H1 (cell line): ENCODE results near the gene PSD2. TPM values are rescaled to one million over a fixed set of nuclear protein-coding genes. Genes with fewer than 3 reads are reported as not detected.

Experiments
- EGR1 ChIP-seq: IDR thresholded peaks from 2 replicates; pipeline ENCODE4 v1.6.1; 2011; ENCODE audit warnings: low read depth, low read length, borderline replicate concordance
- HDAC2 ChIP-seq, 2 experiments: fragments of 300-600 bp in 1 of 2; sonication (generic) in 1 of 2; IDR thresholded peaks; 2 replicates each; pipeline ENCODE4 v1.6.1; 2011 to 2012; ENCODE audit warnings: low read depth in 2 of 2, low read length in 2 of 2, mild to moderate bottlenecking in 2 of 2, moderate library complexity in 2 of 2, borderline replicate concordance in 1 of 2, inconsistent platforms in 1 of 2
- TCF12 ChIP-seq: IDR thresholded peaks from 2 replicates; pipeline ENCODE4 v1.6.1; 2011; ENCODE audit warnings: low read depth, mild to moderate bottlenecking, low read length
- polyA plus RNA-seq, 7 experiments: library from polyadenylated mRNA; depleted of rRNA in 3 of 7; stranded (reverse) in 5 of 7; unstranded in 2 of 7; fragments of >200 nt in 5 of 7; fragments of 200-250 nt in 2 of 7; gene quantifications; 1 replicate in 5 of 7; 2 replicates in 1 of 7; 4 replicates in 1 of 7; pipeline versions ENCODE4 v1.2.1 to v1.2.3, GENCODE V29; 2011 to 2013; ENCODE audit warnings: missing spikeins in 2 of 7, mixed read lengths in 2 of 7
- total RNA-seq: library from RNA; stranded (reverse); fragmentation: NEBNext Ultra II Directional; extraction: Animal tissue kit (Norgen Biotek cat#: 25700); gene quantifications from 2 replicates; pipeline ENCODE4 v1.2.1, GENCODE V29; 2021
- TF ChIP-seq, protein P1 (sequence below): fragments of 300-600 bp; sonication (generic); IDR thresholded peaks from 2 replicates; pipeline ENCODE4 v1.7.1; 2012; ENCODE audit warnings: low read length, moderate library complexity, mild to moderate bottlenecking, inconsistent platforms; ENCODE audit not compliant: insufficient replicate concordance

PSD2 gene
- total and polyA plus RNA-seq, 2 of the 8 experiments (the other 6 are each of a cell fraction or from before 2014, with no cell fraction given) = 0.06 to 0.14 TPM

DNA sequence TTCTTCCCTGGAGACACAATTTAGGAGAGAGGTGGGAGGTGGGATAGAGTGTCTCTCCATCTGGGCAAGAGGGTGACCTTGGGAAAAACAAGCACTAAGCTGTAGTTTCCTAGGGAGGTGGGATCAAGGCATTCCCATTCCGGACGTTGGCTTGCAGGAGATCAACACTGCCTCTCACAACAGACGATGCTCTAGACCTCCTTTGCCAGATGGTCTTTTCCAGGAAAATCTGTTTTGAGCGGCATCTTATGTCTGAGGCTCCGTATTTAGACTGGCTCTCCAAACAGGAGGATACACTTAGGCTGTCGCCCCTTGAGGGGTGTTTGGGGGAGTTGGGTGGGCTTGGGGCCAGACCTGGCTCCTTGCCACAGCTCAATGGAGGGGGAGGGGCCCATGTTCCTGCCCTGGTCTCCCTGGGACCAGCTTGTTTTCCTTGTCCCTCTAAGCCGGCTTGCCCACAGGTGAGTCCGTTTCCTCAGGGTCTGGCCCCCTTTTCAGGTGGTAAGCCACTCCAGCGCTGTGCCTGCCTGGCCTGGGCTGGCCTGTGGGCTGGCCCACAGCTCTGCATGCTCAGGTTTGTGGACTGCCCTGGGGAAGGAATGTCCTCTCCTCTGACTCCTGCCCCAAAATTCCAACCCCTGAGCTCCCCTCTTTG lies 2.4 kb downstream of the PSD2 start (continued):
- TF ChIP-seq, protein P1, sequence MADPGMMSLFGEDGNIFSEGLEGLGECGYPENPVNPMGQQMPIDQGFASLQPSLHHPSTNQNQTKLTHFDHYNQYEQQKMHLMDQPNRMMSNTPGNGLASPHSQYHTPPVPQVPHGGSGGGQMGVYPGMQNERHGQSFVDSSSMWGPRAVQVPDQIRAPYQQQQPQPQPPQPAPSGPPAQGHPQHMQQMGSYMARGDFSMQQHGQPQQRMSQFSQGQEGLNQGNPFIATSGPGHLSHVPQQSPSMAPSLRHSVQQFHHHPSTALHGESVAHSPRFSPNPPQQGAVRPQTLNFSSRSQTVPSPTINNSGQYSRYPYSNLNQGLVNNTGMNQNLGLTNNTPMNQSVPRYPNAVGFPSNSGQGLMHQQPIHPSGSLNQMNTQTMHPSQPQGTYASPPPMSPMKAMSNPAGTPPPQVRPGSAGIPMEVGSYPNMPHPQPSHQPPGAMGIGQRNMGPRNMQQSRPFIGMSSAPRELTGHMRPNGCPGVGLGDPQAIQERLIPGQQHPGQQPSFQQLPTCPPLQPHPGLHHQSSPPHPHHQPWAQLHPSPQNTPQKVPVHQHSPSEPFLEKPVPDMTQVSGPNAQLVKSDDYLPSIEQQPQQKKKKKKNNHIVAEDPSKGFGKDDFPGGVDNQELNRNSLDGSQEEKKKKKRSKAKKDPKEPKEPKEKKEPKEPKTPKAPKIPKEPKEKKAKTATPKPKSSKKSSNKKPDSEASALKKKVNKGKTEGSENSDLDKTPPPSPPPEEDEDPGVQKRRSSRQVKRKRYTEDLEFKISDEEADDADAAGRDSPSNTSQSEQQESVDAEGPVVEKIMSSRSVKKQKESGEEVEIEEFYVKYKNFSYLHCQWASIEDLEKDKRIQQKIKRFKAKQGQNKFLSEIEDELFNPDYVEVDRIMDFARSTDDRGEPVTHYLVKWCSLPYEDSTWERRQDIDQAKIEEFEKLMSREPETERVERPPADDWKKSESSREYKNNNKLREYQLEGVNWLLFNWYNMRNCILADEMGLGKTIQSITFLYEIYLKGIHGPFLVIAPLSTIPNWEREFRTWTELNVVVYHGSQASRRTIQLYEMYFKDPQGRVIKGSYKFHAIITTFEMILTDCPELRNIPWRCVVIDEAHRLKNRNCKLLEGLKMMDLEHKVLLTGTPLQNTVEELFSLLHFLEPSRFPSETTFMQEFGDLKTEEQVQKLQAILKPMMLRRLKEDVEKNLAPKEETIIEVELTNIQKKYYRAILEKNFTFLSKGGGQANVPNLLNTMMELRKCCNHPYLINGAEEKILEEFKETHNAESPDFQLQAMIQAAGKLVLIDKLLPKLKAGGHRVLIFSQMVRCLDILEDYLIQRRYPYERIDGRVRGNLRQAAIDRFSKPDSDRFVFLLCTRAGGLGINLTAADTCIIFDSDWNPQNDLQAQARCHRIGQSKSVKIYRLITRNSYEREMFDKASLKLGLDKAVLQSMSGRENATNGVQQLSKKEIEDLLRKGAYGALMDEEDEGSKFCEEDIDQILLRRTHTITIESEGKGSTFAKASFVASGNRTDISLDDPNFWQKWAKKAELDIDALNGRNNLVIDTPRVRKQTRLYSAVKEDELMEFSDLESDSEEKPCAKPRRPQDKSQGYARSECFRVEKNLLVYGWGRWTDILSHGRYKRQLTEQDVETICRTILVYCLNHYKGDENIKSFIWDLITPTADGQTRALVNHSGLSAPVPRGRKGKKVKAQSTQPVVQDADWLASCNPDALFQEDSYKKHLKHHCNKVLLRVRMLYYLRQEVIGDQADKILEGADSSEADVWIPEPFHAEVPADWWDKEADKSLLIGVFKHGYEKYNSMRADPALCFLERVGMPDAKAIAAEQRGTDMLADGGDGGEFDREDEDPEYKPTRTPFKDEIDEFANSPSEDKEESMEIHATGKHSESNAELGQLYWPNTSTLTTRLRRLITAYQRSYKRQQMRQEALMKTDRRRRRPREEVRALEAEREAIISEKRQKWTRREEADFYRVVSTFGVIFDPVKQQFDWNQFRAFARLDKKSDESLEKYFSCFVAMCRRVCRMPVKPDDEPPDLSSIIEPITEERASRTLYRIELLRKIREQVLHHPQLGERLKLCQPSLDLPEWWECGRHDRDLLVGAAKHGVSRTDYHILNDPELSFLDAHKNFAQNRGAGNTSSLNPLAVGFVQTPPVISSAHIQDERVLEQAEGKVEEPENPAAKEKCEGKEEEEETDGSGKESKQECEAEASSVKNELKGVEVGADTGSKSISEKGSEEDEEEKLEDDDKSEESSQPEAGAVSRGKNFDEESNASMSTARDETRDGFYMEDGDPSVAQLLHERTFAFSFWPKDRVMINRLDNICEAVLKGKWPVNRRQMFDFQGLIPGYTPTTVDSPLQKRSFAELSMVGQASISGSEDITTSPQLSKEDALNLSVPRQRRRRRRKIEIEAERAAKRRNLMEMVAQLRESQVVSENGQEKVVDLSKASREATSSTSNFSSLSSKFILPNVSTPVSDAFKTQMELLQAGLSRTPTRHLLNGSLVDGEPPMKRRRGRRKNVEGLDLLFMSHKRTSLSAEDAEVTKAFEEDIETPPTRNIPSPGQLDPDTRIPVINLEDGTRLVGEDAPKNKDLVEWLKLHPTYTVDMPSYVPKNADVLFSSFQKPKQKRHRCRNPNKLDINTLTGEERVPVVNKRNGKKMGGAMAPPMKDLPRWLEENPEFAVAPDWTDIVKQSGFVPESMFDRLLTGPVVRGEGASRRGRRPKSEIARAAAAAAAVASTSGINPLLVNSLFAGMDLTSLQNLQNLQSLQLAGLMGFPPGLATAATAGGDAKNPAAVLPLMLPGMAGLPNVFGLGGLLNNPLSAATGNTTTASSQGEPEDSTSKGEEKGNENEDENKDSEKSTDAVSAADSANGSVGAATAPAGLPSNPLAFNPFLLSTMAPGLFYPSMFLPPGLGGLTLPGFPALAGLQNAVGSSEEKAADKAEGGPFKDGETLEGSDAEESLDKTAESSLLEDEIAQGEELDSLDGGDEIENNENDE = no peak
- TF ChIP-seq TCF12 (no peak), HDAC2 (IDR thresholded peaks at IDR 0.05; ENCODE audit: borderline replicate concordance in 1 of 2, low read depth in 2 of 2, low read length in 2 of 2) (no peak), EGR1 (no peak)
